ENCODE results near the gene TRAM2. TPM values are rescaled to one million over a fixed set of nuclear protein-coding genes. Genes with fewer than 3 reads are reported as not detected.
A peak's percentile ranks its signal among the peaks of the same experiment; 100 is the strongest.
"Not testable (repeated sequence)": the region's sequence is repeated elsewhere in the genome, so short reads cannot be mapped to it uniquely, and the experiment has no call there.

TRAM2 gene
- total RNA-seq, 1 donor from 2014 or later, result 30.6 TPM

DNA sequence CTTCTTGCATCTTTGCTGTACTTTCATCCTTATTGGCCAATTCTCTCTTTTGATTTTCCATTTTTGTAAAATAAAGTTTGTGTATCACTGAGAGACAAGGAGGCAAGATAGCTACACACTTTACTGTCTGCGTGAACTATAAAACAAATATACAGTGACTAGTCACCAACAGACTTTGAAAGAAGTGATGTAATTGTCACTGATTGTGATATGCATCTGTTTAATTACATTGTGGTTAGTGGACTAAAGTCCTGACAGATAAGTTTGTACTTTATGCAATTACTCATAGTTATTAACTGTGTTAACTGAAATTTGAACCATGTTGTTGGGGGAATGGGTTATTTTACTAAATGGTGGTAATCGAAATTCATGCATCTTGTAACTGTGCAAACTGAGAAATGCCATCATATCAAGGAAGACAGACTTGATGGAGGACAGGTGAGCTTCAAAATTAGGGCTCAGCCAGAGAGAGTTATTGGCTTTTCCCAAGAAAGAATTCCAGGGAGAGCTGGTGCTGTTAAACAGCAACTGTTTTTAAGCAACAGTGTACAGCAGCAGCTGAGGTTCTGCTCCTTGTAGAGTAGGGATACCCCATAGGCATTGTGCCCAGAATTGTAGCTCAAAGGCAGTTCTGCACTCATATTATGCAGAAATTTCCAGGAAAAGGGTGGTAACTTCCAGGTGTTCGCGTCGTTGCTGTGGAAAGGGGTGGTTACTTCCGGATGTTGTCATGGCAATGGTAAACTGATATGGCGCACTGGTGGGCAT lies 93.8 kb downstream of the TRAM2 start:
- peak; percentile 42 for DNase-seq

DNA sequence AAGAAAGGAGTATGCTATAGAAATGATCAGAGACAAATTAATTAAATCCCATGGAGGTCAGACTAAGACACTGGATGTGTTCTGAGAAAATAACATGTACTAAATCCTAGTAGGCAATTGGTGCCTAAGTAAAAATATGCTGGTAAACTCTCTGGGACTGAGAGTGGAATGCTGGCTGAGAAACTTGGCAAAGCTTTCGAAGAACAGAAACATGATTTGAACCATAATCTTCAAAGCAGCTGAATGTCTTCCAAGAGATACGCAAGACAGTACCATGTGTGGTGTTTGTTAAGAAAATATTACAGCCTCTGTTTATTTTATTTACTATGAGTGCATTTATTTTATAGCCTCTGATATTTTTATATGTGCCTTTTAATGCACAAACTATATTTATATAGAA lies 101.6 kb downstream of the TRAM2 start:
- no peak for DNase-seq

DNA sequence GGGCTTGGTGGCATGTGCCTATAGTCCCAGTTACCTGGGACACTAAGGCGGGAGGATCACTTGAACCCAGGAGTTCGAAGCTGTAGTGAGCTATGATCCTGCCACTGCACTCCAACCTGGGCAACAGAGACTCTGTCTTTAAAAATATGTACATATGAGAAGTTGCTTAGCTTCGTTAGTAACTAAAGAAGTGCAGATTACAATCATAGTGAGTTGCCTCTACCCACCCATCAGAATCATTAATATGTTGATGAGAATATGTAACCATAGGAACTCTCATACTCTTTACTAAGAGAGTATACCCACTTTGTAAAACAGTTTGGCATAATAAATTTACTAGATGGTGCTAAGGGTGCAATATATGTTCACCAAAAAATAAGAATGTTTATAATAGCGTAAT lies 102.7 kb downstream of the TRAM2 start:
- no peak for DNase-seq

DNA sequence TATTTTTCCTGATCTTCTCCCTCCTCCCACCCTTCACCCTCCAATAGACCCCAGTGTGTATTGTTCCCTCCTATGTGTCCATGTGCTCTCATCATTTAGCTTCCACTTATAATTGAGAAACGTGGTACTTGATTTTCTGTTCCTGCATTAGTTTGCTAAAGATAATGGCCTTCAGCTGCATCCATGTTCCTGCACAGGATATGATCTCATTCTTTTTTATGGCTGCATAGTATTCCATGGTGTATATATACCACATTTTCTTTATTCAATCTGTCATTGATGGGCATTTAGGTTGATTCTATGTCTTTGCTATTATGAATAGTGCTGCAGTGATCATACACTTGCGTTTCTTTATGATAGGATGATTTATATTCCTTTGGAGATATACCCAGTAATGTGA lies 115.7 kb downstream of the TRAM2 start:
- not testable (repeated sequence) for DNase-seq

DNA sequence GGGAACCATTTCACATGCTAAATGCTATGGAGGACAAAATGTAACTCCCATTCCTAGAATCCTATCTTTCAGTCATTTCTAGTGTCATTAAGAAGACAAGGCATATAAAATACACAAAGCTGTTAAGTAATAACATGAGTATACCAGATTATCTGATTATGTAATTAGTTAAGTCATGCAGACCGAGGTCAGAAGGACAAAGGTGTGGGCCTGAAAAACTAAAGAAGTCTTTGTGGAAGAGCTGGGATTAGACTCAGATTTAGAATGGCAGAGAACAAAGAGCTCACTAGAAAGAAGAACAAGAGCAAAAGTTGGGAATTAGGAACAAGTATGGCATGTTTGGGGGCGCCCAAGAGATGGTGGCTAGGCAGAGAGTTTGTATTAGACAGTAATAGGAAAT lies 119.8 kb downstream of the TRAM2 start:
- DNase-seq, result no peak

DNA sequence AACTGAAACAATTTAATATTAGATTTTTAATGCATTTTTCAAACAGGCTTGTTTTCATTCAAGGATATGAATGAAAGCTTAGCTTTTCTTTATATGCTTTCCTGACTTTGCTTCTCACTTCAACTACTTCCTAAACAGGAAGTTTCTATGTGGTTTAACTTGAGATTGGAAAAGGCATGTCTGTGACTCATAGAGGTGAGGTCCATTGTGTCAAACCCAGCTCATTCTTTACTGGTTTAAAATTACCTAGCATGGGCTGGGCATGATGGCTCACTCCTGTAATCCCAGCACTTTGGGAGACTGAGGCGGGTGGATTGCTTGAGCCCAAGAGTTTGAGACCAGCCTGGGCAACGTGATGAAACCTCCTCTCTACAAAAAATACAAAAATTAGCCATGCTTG lies 122.3 kb downstream of the TRAM2 start:
- peak; percentile 68 for DNase-seq

Other genes with a start within 250 kb of the TRAM2 start
- 12.4 and 19.4 TPM in 2 replicates for gene PAQR8, start 214.9 kb downstream of the TRAM2 start, total RNA-seq
- 9.9 and 11.3 TPM in 2 replicates for gene EFHC1, start 156.7 kb downstream of the TRAM2 start, total RNA-seq
- 20.4 and 22.9 TPM in 2 replicates for gene TMEM14A, start 94.1 kb upstream of the TRAM2 start, total RNA-seq
- gene GSTA2, start 186.4 kb upstream of the TRAM2 start, total RNA-seq, result not detected in 2 replicates
- not detected in 2 replicates for gene GSTA1, start 226.8 kb upstream of the TRAM2 start, total RNA-seq